HepG2 (cell line): ENCODE results near the gene PADI4. TPM values are rescaled to one million over a fixed set of nuclear protein-coding genes. Genes with fewer than 3 reads are reported as not detected.

ENCODE experiments used
- ARNT ChIP-seq: fragments of 450-650 bp; IDR thresholded peaks from 2 replicates; pipeline ENCODE4 v1.6.1; 2017
- ARNTL ChIP-seq: sonication (generic); formaldehyde crosslinking; IDR thresholded peaks from 2 replicates; pipeline ENCODE4 v1.4.0; 2020; ENCODE audit warnings: mild to moderate bottlenecking, missing genetic modification reagents
- ATAD3A ChIP-seq: sonication (generic); formaldehyde crosslinking; IDR thresholded peaks from 2 replicates; pipeline ENCODE4 v1.4.0; 2020; ENCODE audit warnings: missing genetic modification reagents
- IKZF1 ChIP-seq: fragments of 450-650 bp; IDR thresholded peaks from 2 replicates; pipeline ENCODE4 v1.7.1; 2016
- MEF2D ChIP-seq: sonication (generic); formaldehyde crosslinking; IDR thresholded peaks from 2 replicates; pipeline ENCODE4 v1.5.1; 2020; ENCODE audit warnings: mild to moderate bottlenecking, missing genetic modification reagents
- MTF2 ChIP-seq: sonication (generic); formaldehyde crosslinking; IDR thresholded peaks from 2 replicates; pipeline ENCODE4 v1.5.0; 2020; ENCODE audit warnings: missing genetic modification reagents, borderline replicate concordance
- MYC ChIP-seq: sonication (generic); formaldehyde crosslinking; IDR thresholded peaks from 2 replicates; pipeline ENCODE4 v1.9.0; 2021; ENCODE audit warnings: missing genetic modification reagents, borderline replicate concordance
- PHF20 ChIP-seq: sonication (generic); formaldehyde crosslinking; IDR thresholded peaks from 2 replicates; pipeline ENCODE4 v1.5.0; 2020; ENCODE audit warnings: mild to moderate bottlenecking, missing genetic modification reagents
- POLR2A ChIP-seq, 2 experiments: IDR thresholded peaks; 2 replicates each; pipeline ENCODE4 v1.6.1; 2011; ENCODE audit warnings: low read depth in 2 of 2, low read length in 2 of 2, mild to moderate bottlenecking in 1 of 2, moderate library complexity in 1 of 2; ENCODE audit not compliant: insufficient read depth in 1 of 2
- SIX4 ChIP-seq: sonication (generic); formaldehyde crosslinking; IDR thresholded peaks from 2 replicates; pipeline ENCODE4 v1.4.0; 2020; ENCODE audit warnings: missing genetic modification reagents
- TOE1 ChIP-seq: sonication (generic); formaldehyde crosslinking; IDR thresholded peaks from 2 replicates; pipeline ENCODE4 v1.4.0; 2020; ENCODE audit warnings: mild to moderate bottlenecking, missing genetic modification reagents
- ZC3H4 ChIP-seq: sonication (generic); formaldehyde crosslinking; IDR thresholded peaks from 2 replicates; pipeline ENCODE4 v1.4.0; 2020; ENCODE audit warnings: missing genetic modification reagents, borderline replicate concordance
- ZIK1 ChIP-seq: sonication (generic); formaldehyde crosslinking; IDR thresholded peaks from 2 replicates; pipeline ENCODE4 v1.5.0; 2020; ENCODE audit warnings: mild to moderate bottlenecking, low read depth, missing genetic modification reagents, borderline replicate concordance
- ZMYM3 ChIP-seq: sonication (generic); formaldehyde crosslinking; IDR thresholded peaks from 2 replicates; pipeline ENCODE4 v1.5.1; 2020; ENCODE audit warnings: mild to moderate bottlenecking, missing genetic modification reagents
- ZNF138 ChIP-seq: sonication (generic); formaldehyde crosslinking; IDR thresholded peaks from 2 replicates; pipeline ENCODE4 v1.5.0; 2020; ENCODE audit warnings: mild to moderate bottlenecking, low read depth, missing genetic modification reagents
- ZNF264 ChIP-seq: sonication (generic); formaldehyde crosslinking; IDR thresholded peaks from 2 replicates; pipeline ENCODE4 v1.4.0; 2020; ENCODE audit warnings: missing genetic modification reagents
- ZNF496 ChIP-seq: sonication (generic); formaldehyde crosslinking; IDR thresholded peaks from 2 replicates; pipeline ENCODE4 v1.8.1; 2023; ENCODE audit warnings: mild to moderate bottlenecking, moderate library complexity, missing genetic modification reagents; ENCODE audit not compliant: insufficient replicate concordance
- ZNF788 ChIP-seq: sonication (generic); formaldehyde crosslinking; IDR thresholded peaks from 2 replicates; pipeline ENCODE4 v1.5.0; 2020; ENCODE audit warnings: mild to moderate bottlenecking, missing genetic modification reagents, borderline replicate concordance
- ZNF816 ChIP-seq: sonication (generic); formaldehyde crosslinking; IDR thresholded peaks from 2 replicates; pipeline ENCODE4 v1.8.0; 2022; ENCODE audit warnings: missing genetic modification reagents, mild to moderate bottlenecking, borderline replicate concordance
- ZNF839 ChIP-seq: sonication (generic); formaldehyde crosslinking; IDR thresholded peaks from 2 replicates; pipeline ENCODE4 v1.4.0; 2020; ENCODE audit warnings: missing genetic modification reagents, mild to moderate bottlenecking, borderline replicate concordance
- polyA plus RNA-seq, 8 experiments: library from polyadenylated mRNA; depleted of rRNA in 3 of 8; stranded (reverse) in 7 of 8; unstranded in 1 of 8; fragments of >200 nt; fragmentation: Illumina TruSeq in 4 of 8; extraction: Trizol in 4 of 8; gene quantifications; 2 replicates each; pipeline versions ENCODE4 v1.2.1 to v1.2.3, GENCODE V29; 2011 to 2016; ENCODE audit warnings: low read depth in 4 of 8, missing spikeins in 1 of 8, mixed read lengths in 1 of 8; ENCODE audit not compliant: insufficient read depth in 1 of 8
- total RNA-seq, 5 experiments: library from RNA; depleted of rRNA; stranded (reverse); fragments of >200 nt; fragmentation: Illumina TruSeq; extraction: Trizol; gene quantifications; 2 replicates each; pipeline ENCODE4 v1.2.3, GENCODE V29; 2016; ENCODE audit warnings: low read depth in 1 of 5
- TF ChIP-seq, protein P1 (sequence below): sonication (generic); formaldehyde crosslinking; IDR thresholded peaks from 2 replicates; pipeline ENCODE4 v1.8.1; 2023; ENCODE audit warnings: mild to moderate bottlenecking, missing genetic modification reagents, borderline replicate concordance
- TF ChIP-seq, protein P2 (sequence below): sonication (generic); formaldehyde crosslinking; IDR thresholded peaks from 2 replicates; pipeline ENCODE4 v1.5.1; 2020; ENCODE audit warnings: missing genetic modification reagents, mild to moderate bottlenecking, borderline replicate concordance
- TF ChIP-seq, protein P3 (sequence below): sonication (generic); formaldehyde crosslinking; IDR thresholded peaks from 2 replicates; pipeline ENCODE4 v1.4.0; 2020; ENCODE audit warnings: missing genetic modification reagents; ENCODE audit errors: not compliant biosample characterization
- TF ChIP-seq, protein P4 (sequence below): sonication (generic); formaldehyde crosslinking; IDR thresholded peaks from 2 replicates; pipeline ENCODE4 v1.4.0; 2020; ENCODE audit warnings: missing genetic modification reagents, borderline replicate concordance

The PADI4 gene
- total and polyA plus RNA-seq, 2 of the 13 experiments (the other 11 are each of a cell fraction or from before 2014, with no cell fraction given): 0.04 TPM

DNA sequence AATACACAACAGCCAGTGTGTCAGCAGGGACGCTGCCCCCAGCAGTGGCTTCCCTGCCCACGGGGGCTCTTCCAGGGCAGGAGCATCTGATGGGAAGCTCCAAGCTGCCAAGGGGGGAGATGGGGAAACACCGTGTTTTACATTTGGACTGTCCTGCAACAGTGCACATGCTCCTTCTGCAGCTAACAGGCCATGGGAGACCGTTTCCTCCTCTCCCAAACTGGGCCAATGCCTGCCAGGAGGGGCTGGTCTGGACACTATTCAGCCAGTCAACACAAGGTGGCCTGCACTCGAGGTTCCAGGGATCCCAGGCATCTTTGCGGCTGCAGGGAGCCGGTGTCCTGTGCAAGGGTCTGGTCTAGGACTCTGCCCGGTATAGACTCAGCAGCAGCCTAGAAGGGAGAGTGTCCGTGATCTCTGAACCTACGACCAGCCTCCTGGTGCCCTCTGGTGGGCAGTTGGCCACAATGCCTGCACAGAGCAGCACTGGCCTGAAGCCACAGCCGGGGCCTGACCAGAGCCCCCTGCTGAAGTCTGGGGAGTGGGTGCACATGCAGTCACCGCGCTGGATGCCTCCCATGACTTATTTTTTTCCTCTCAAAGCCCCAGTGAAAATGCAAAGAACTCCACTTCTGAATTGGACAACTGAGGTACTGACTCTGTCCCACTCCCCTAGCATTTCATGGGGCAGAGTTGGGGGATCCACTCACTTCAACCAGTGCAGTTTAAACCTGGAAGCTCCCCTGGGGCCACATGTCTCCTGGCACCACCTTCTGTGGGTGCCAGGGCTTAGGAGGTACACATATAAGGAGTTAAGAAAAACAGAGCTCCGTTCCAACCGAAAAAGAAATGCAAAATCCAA is 98.1 kb downstream of the PADI4 start (continued):
- TF ChIP-seq ARNTL (CRISPR knock-in tag) (no peak), IKZF1 (no peak), ZIK1 (no peak), ZMYM3 (CRISPR knock-in tag) (peak; percentile 63; the same call in 1 of the 2 replicates), SIX4 (CRISPR knock-in tag) (no peak), MYC (CRISPR knock-in tag) (peak; percentile 41; the same call in 1 of the 2 replicates), MTF2 (CRISPR knock-in tag) (no peak), ZNF839 (CRISPR knock-in tag) (no peak), ZNF264 (CRISPR knock-in tag) (no peak), ZNF138 (CRISPR knock-in tag) (no peak), ZNF816 (CRISPR knock-in tag) (no peak), TOE1 (no peak), ZNF496 (CRISPR knock-in tag) (no peak), ARNT (no peak), ZC3H4 (CRISPR knock-in tag) (no peak), ATAD3A (CRISPR knock-in tag) (no peak), ZNF788 (CRISPR knock-in tag) (peak; percentile 45; the same call in 1 of the 2 replicates), PHF20 (no peak), MEF2D (no peak), POLR2A (IDR thresholded peaks at IDR 0.05; ENCODE audit: insufficient read depth in 1 of 2, low read depth in 2 of 2, low read length in 2 of 2) (peak in 1 of 2 experiments; percentile 18; a peak in 1 of 4 replicates)
- TF ChIP-seq, protein P1, sequence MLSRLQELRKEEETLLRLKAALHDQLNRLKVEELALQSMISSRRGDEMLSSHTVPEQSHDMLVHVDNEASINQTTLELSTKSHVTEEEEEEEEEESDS (CRISPR knock-in tag): no peak
- TF ChIP-seq, protein P2, sequence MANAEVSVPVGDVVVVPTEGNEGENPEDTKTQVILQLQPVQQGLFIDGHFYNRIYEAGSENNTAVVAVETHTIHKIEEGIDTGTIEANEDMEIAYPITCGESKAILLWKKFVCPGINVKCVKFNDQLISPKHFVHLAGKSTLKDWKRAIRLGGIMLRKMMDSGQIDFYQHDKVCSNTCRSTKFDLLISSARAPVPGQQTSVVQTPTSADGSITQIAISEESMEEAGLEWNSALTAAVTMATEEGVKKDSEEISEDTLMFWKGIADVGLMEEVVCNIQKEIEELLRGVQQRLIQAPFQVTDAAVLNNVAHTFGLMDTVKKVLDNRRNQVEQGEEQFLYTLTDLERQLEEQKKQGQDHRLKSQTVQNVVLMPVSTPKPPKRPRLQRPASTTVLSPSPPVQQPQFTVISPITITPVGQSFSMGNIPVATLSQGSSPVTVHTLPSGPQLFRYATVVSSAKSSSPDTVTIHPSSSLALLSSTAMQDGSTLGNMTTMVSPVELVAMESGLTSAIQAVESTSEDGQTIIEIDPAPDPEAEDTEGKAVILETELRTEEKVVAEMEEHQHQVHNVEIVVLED (CRISPR knock-in tag): no peak
- TF ChIP-seq, protein P3, sequence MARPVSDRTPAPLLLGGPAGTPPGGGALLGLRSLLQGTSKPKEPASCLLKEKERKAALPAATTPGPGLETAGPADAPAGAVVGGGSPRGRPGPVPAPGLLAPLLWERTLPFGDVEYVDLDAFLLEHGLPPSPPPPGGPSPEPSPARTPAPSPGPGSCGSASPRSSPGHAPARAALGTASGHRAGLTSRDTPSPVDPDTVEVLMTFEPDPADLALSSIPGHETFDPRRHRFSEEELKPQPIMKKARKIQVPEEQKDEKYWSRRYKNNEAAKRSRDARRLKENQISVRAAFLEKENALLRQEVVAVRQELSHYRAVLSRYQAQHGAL (CRISPR knock-in tag): no peak
- TF ChIP-seq, protein P4, sequence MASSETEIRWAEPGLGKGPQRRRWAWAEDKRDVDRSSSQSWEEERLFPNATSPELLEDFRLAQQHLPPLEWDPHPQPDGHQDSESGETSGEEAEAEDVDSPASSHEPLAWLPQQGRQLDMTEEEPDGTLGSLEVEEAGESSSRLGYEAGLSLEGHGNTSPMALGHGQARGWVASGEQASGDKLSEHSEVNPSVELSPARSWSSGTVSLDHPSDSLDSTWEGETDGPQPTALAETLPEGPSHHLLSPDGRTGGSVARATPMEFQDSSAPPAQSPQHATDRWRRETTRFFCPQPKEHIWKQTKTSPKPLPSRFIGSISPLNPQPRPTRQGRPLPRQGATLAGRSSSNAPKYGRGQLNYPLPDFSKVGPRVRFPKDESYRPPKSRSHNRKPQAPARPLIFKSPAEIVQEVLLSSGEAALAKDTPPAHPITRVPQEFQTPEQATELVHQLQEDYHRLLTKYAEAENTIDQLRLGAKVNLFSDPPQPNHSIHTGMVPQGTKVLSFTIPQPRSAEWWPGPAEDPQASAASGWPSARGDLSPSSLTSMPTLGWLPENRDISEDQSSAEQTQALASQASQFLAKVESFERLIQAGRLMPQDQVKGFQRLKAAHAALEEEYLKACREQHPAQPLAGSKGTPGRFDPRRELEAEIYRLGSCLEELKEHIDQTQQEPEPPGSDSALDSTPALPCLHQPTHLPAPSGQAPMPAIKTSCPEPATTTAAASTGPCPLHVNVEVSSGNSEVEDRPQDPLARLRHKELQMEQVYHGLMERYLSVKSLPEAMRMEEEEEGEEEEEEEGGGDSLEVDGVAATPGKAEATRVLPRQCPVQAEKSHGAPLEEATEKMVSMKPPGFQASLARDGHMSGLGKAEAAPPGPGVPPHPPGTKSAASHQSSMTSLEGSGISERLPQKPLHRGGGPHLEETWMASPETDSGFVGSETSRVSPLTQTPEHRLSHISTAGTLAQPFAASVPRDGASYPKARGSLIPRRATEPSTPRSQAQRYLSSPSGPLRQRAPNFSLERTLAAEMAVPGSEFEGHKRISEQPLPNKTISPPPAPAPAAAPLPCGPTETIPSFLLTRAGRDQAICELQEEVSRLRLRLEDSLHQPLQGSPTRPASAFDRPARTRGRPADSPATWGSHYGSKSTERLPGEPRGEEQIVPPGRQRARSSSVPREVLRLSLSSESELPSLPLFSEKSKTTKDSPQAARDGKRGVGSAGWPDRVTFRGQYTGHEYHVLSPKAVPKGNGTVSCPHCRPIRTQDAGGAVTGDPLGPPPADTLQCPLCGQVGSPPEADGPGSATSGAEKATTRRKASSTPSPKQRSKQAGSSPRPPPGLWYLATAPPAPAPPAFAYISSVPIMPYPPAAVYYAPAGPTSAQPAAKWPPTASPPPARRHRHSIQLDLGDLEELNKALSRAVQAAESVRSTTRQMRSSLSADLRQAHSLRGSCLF: no peak
